ENCODE results near the gene VPS72. TPM values are rescaled to one million over a fixed set of nuclear protein-coding genes. Genes with fewer than 3 reads are reported as not detected.

The VPS72 gene
- total and polyA plus RNA-seq, 2 of the 13 experiments (the other 11 are each of a cell fraction or from before 2014, with no cell fraction given) = 33.7 to 34.5 TPM

DNA sequence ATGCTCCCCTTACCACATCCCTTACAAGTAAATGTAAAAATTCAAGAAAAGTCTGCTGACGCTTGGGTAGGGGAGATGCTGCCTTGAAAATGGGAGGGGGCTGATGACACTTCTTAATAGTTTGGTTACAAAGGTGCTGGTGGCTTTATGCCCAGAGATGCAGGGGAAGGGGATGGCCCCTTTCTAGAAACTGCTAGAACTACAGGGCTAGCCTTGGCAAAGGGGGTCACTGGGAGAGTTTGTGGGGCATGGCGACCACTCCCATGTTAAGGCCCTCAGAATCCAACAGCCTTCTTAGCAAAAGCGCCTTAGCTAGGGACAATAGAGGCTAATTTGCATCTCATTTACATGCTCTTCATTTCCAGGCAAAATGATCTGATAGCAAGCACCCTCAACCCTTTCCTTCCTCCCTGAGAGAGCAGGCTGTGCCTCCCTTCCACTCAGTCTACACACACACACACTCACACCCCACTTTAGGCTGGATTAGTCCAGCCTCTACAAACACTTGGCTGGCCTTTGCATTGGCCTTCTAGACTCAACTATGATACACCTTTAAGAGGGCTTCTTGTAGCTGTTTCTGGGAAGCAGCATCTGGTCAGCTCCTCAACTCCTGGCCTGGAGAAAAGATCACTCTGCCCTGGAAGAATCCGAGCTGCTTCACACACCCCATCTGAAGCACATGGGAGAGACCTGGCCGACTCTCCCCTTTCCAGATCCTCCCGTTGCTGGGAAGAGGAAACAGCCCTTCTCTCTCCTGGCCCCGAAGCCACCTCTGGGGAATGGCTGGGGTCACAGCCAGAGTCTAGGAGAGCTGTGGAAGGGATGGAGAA lies 45.3 kb downstream of the VPS72 start:
- 0 out of 2 replicates have a peak overlapping the region, but pooled peaks have one; percentile 0 for H3K4me2 ChIP-seq (ENCODE audit: low read depth, low read length)
- in situ Hi-C loops (cut with HindIII; ENCODE audit: extremely low pct_ligation_motif_present, low pct_unique_long_range_greater_than_20kb) = no loop called here
- 100% methylated on average over 3 of the region's 7 CpGs for WGBS (ENCODE audit: low lambda C conversion rate)
- BruUV-seq (replicated peaks) = no TSS peak
- H3K4me1 ChIP-seq (ENCODE audit: insufficient read depth, low read length) = peaks cover 33% of the 10 kb centered on the region
- no peak overlapping the region for H2AFZ ChIP-seq (ENCODE audit: low read length)
- intact Hi-C loops (cut with micrococcal nuclease; ENCODE audit: unreplicated experiment) = loop anchor here (5.0 kb wide), 1 partner anchor 132 kb away; no protein-coding TSS in a partner anchor
- no peak for TF ChIP-seq NCOR1 (IDR thresholded peaks at IDR 0.05; ENCODE audit: borderline replicate concordance, low read length)
- no peak for TF ChIP-seq ZNF850 (CRISPR knock-in tag; conservative IDR thresholded peaks at IDR 0.05)
- TF ChIP-seq ZEB1 (IDR thresholded peaks at IDR 0.05; ENCODE audit: insufficient replicate concordance, low read depth) = no peak
- TF ChIP-seq GTF3A (CRISPR knock-in tag; conservative IDR thresholded peaks at IDR 0.05) = no peak
- no peak for FAIRE-seq
- H3K27ac ChIP-seq (ENCODE audit: extremely low read length, insufficient read depth, low read length) = no peak overlapping the region
- H3K79me2 ChIP-seq (ENCODE audit: insufficient read depth, low read length) = no peaks in the 10 kb centered on the region
- POLR2A ChIA-PET = no interaction called here
- no peaks in the 10 kb centered on the region for H3K9me3 ChIP-seq (ENCODE audit: low read length)
- no peak for ATAC-seq
- no peaks in the 10 kb centered on the region for H3K36me3 ChIP-seq (replicated peaks in 1 of 2; ENCODE audit: control insufficient read depth in 1 of 2, insufficient read depth in 2 of 2, low read length in 2 of 2)
- H3K27me3 ChIP-seq (ENCODE audit: control insufficient read depth in 1 of 2, insufficient read depth in 2 of 2, low read length in 2 of 2) = no peaks in the 10 kb centered on the region
- no peak overlapping the region for H3K9ac ChIP-seq (ENCODE audit: insufficient read depth, low read depth, low read length)
- no peak for DNase-seq (ENCODE audit: low spot score)
- H3K4me3 ChIP-seq (replicated peaks in 1 of 3; ENCODE audit: insufficient read depth in 1 of 3, low read depth in 2 of 3, low read length in 3 of 3) = no peak overlapping the region; a peak in 1 of 6 replicates
- H4K20me1 ChIP-seq (ENCODE audit: insufficient read depth, low read length) = no peaks in the 10 kb centered on the region
- CTCF ChIA-PET (ENCODE audit: low intra/inter-chr PET ratio, low total read pairs) = no interaction called here

DNA sequence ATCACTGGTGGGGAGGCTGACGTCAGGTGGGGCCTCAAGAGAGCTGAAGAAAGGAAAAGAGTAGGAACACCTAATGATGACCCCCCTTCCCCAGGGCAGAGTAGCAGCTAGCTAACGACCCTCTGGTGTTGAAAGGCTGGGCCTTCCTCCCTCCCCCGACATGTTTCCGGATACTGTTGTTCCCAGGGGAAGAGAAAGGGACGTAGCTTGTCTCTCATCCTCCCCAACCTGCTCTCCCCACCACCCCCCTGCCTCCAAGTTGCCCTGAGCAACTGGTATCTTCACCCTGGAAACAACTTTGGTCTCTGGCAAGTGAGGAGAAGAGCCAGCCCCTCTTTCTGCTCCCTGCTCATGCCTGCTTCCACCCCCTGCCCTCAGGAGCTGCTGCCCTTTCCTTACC lies 46.0 kb downstream of the VPS72 start:
- POLR2A ChIA-PET = no interaction called here
- TF ChIP-seq, protein P1, sequence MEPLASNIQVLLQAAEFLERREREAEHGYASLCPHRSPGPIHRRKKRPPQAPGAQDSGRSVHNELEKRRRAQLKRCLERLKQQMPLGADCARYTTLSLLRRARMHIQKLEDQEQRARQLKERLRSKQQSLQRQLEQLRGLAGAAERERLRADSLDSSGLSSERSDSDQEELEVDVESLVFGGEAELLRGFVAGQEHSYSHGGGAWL (CRISPR knock-in tag; IDR thresholded peaks at IDR 0.05) = no peak
- TF ChIP-seq ZNF550 (CRISPR knock-in tag; IDR thresholded peaks at IDR 0.05; ENCODE audit: borderline replicate concordance) (no peak), RAD51 (IDR thresholded peaks at IDR 0.05; ENCODE audit: borderline replicate concordance) (no peak), ZNF546 (CRISPR knock-in tag; conservative IDR thresholded peaks at IDR 0.05) (no peak), MATR3 (CRISPR knock-in tag; IDR thresholded peaks at IDR 0.05) (no peak), SIN3A (IDR thresholded peaks at IDR 0.05; ENCODE audit: borderline replicate concordance, low read depth, low read length) (no peak), ZBTB7B (CRISPR knock-in tag; IDR thresholded peaks at IDR 0.05) (no peak), KDM1A (CRISPR knock-in tag; IDR thresholded peaks at IDR 0.05) (no peak)
- TF ChIP-seq, protein P2, sequence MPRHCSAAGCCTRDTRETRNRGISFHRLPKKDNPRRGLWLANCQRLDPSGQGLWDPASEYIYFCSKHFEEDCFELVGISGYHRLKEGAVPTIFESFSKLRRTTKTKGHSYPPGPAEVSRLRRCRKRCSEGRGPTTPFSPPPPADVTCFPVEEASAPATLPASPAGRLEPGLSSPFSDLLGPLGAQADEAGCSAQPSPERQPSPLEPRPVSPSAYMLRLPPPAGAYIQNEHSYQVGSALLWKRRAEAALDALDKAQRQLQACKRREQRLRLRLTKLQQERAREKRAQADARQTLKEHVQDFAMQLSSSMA (CRISPR knock-in tag; IDR thresholded peaks at IDR 0.05) = no peak
- TF ChIP-seq, protein P3, sequence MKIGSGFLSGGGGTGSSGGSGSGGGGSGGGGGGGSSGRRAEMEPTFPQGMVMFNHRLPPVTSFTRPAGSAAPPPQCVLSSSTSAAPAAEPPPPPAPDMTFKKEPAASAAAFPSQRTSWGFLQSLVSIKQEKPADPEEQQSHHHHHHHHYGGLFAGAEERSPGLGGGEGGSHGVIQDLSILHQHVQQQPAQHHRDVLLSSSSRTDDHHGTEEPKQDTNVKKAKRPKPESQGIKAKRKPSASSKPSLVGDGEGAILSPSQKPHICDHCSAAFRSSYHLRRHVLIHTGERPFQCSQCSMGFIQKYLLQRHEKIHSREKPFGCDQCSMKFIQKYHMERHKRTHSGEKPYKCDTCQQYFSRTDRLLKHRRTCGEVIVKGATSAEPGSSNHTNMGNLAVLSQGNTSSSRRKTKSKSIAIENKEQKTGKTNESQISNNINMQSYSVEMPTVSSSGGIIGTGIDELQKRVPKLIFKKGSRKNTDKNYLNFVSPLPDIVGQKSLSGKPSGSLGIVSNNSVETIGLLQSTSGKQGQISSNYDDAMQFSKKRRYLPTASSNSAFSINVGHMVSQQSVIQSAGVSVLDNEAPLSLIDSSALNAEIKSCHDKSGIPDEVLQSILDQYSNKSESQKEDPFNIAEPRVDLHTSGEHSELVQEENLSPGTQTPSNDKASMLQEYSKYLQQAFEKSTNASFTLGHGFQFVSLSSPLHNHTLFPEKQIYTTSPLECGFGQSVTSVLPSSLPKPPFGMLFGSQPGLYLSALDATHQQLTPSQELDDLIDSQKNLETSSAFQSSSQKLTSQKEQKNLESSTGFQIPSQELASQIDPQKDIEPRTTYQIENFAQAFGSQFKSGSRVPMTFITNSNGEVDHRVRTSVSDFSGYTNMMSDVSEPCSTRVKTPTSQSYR (CRISPR knock-in tag; IDR thresholded peaks at IDR 0.05; ENCODE audit: borderline replicate concordance) = no peak

More for the DNA sequence above, 46.0 kb downstream of the VPS72 start:
- Histone ChIP-seq H3K79me2 (ENCODE audit: insufficient read depth, low read length) (no peaks in the 10 kb centered on the region), H3K9ac (ENCODE audit: insufficient read depth, low read depth, low read length) (no peak overlapping the region), H3K4me1 (ENCODE audit: insufficient read depth, low read length) (peaks cover 33% of the 10 kb centered on the region), H3K27ac (ENCODE audit: extremely low read length, insufficient read depth, low read length) (no peak overlapping the region), H3K9me3 (ENCODE audit: low read length) (no peaks in the 10 kb centered on the region), H2AFZ (ENCODE audit: low read length) (no peak overlapping the region), H3K27me3 (ENCODE audit: control insufficient read depth in 1 of 2, insufficient read depth in 2 of 2, low read length in 2 of 2) (no peaks in the 10 kb centered on the region), H3K4me3 (replicated peaks in 1 of 3; ENCODE audit: insufficient read depth in 1 of 3, low read depth in 2 of 3, low read length in 3 of 3) (no peak overlapping the region), H3K36me3 (replicated peaks in 1 of 2; ENCODE audit: control insufficient read depth in 1 of 2, insufficient read depth in 2 of 2, low read length in 2 of 2) (no peaks in the 10 kb centered on the region), H4K20me1 (ENCODE audit: insufficient read depth, low read length) (no peaks in the 10 kb centered on the region), H3K4me2 (ENCODE audit: low read depth, low read length) (no peak overlapping the region)
- no TSS peak for BruUV-seq (replicated peaks)
- no peak for ATAC-seq
- no peak for DNase-seq (ENCODE audit: low spot score)
- CTCF ChIA-PET (ENCODE audit: low intra/inter-chr PET ratio, low total read pairs) = no interaction called here
- FAIRE-seq = no peak
- in situ Hi-C loops (cut with HindIII; ENCODE audit: extremely low pct_ligation_motif_present, low pct_unique_long_range_greater_than_20kb) = no loop called here
- intact Hi-C loops (cut with micrococcal nuclease; ENCODE audit: unreplicated experiment) = no loop called here
- WGBS (ENCODE audit: low lambda C conversion rate) = 69% methylated on average over 5 of the region's 5 CpGs

All from HepG2 (cell line).